WTC11 (cell line): ENCODE results near the gene TMEM95. TPM values are rescaled to one million over a fixed set of nuclear protein-coding genes. Genes with fewer than 3 reads are reported as not detected.
"Not testable (repeated sequence)": the region's sequence is repeated elsewhere in the genome, so short reads cannot be mapped to it uniquely, and the experiment has no call there.

Source experiments
- ATAC-seq: fragments of 200-7000 bp; cut with Tn5 transposase; 2 replicates; pipeline ENCODE4 v1.10.0; 2021; ENCODE audit warnings: mild to moderate bottlenecking, moderate library complexity
- CTCF ChIA-PET: fragments of 300-600 bp; sonication (Branson Sonifier 250); formaldehyde crosslinking; loops from one replicate; lab custom pipeline; 2021; ENCODE audit warnings: antibody characterized with exemption; lab: Charles Lee
- POLR2A ChIA-PET: fragments of 350-600 bp; sonication (Branson Sonifier 250); formaldehyde crosslinking; loops from one replicate; lab custom pipeline; 2021; ENCODE audit warnings: antibody characterized with exemption; lab: Charles Lee
- DNase-seq: peaks from one replicate; pipeline ENCODE4 v3.0.0; 2021; ENCODE audit warnings: low spot score
- H3K27ac Mint-ChIP-seq: 2 replicates; pipeline ENCODE4 v1.8.0; 2021; ENCODE audit warnings: mixed read lengths
- H3K27me3 Mint-ChIP-seq: 2 replicates; pipeline ENCODE4 v1.8.0; 2021; ENCODE audit warnings: low read depth, mild to moderate bottlenecking, moderate library complexity, mixed read lengths
- H3K36me3 Mint-ChIP-seq: 2 replicates; pipeline ENCODE4 v1.8.0; 2021; ENCODE audit warnings: mixed read lengths
- H3K4me1 Mint-ChIP-seq: 2 replicates; pipeline ENCODE4 v1.8.0; 2022; ENCODE audit warnings: mixed read lengths
- H3K4me3 Mint-ChIP-seq: 2 replicates; pipeline ENCODE4 v1.8.0; 2021; ENCODE audit warnings: mild to moderate bottlenecking, moderate library complexity, mixed read lengths
- H3K9me3 Mint-ChIP-seq: 2 replicates; pipeline ENCODE4 v1.8.0; 2021; ENCODE audit warnings: mixed read lengths
- AFF4 ChIP-seq: sonication (generic); formaldehyde crosslinking; IDR thresholded peaks from 2 replicates; pipeline ENCODE4 v1.8.1; 2023; ENCODE audit warnings: mild to moderate bottlenecking, missing genetic modification reagents, borderline replicate concordance
- ATF2 ChIP-seq: sonication (generic); formaldehyde crosslinking; IDR thresholded peaks from 2 replicates; pipeline ENCODE4 v1.8.1; 2022; ENCODE audit warnings: low read depth, missing genetic modification reagents, borderline replicate concordance
- ETV6 ChIP-seq: sonication (generic); formaldehyde crosslinking; IDR thresholded peaks from 2 replicates; pipeline ENCODE4 v1.8.1; 2022; ENCODE audit warnings: mild to moderate bottlenecking, missing genetic modification reagents
- PREB ChIP-seq: sonication (generic); formaldehyde crosslinking; IDR thresholded peaks from 2 replicates; pipeline ENCODE4 v1.8.1; 2022; ENCODE audit warnings: mild to moderate bottlenecking, missing genetic modification reagents, moderate library complexity, borderline replicate concordance
- TEAD1 ChIP-seq: sonication (generic); formaldehyde crosslinking; IDR thresholded peaks from 2 replicates; pipeline ENCODE4 v1.8.0; 2022; ENCODE audit warnings: mild to moderate bottlenecking, missing genetic modification reagents
- USF1 ChIP-seq: sonication (generic); formaldehyde crosslinking; IDR thresholded peaks from 2 replicates; pipeline ENCODE4 v1.8.0; 2022; ENCODE audit warnings: mild to moderate bottlenecking, missing genetic modification reagents
- ZNF121 ChIP-seq: sonication (generic); formaldehyde crosslinking; IDR thresholded peaks from 2 replicates; pipeline ENCODE4 v1.8.0; 2023; ENCODE audit warnings: missing genetic modification reagents
- ZNF232 ChIP-seq: sonication (generic); formaldehyde crosslinking; IDR thresholded peaks from 2 replicates; pipeline ENCODE4 v1.8.0; 2022; ENCODE audit warnings: mild to moderate bottlenecking, missing genetic modification reagents
- total RNA-seq: library from RNA; stranded (reverse); gene quantifications from 3 replicates; pipeline ENCODE4 v1.2.3, GENCODE V29; 2021

The TMEM95 gene
- total RNA-seq, 1 experiment from 2014 or later: not detected

- H3K4me1 Mint-ChIP-seq: peaks cover 29% of the 10 kb centered on the region
- not testable (repeated sequence) for H3K9me3 Mint-ChIP-seq, ATAC-seq, H3K36me3 Mint-ChIP-seq, H3K27ac Mint-ChIP-seq, DNase-seq, H3K4me3 Mint-ChIP-seq, H3K27me3 Mint-ChIP-seq
- ChIA-PET POLR2A (interaction anchor here (0.5 kb wide), 1 partner anchor 167 kb away, joined by 5 read pairs; no protein-coding TSS in a partner anchor), CTCF (interaction anchor here (0.8 to 1.6 kb wide), 2 partner anchors 10 to 194 kb away, joined by 3 to 4 read pairs; no protein-coding TSS in a partner anchor)
Observed at GRCh38 chr17:7365963-7366362, 11.0 kb downstream of the TMEM95 start.

GRCh38 chr17:7367083-7367482 is 12.1 kb downstream of the TMEM95 start:
- Mint-ChIP-seq H3K4me3 (no peak overlapping the region), H3K27ac (0 out of 2 replicates have a peak overlapping the region, but pooled peaks have one; percentile 19), H3K4me1 (peaks cover 29% of the 10 kb centered on the region), H3K9me3 (no peaks in the 10 kb centered on the region), H3K36me3 (no peaks in the 10 kb centered on the region), H3K27me3 (peaks cover 4% of the 10 kb centered on the region)
- CTCF ChIA-PET: interaction anchor here (0.7 to 2.2 kb wide), 5 partner anchors 11 to 194 kb away, joined by 3 to 9 read pairs (median 6); no protein-coding TSS in a partner anchor
- DNase-seq (no peak), ATAC-seq (peak; percentile 74)
- TF ChIP-seq AFF4 (CRISPR knock-in tag) (no peak), ZNF232 (CRISPR knock-in tag) (no peak), PREB (CRISPR knock-in tag) (no peak), TEAD1 (CRISPR knock-in tag) (no peak), USF1 (CRISPR knock-in tag) (no peak)
- POLR2A ChIA-PET: no interaction called here

- Mint-ChIP-seq H3K4me3 (no peak overlapping the region), H3K36me3 (no peaks in the 10 kb centered on the region)
- POLR2A ChIA-PET: interaction anchor here (0.6 to 1.4 kb wide), 3 partner anchors 13 to 32 kb away, joined by 3 to 4 read pairs (median 3); partner anchors contain the start of genes TMEM95 and TNK1
- CTCF ChIA-PET: interaction anchor here (0.6 to 2.3 kb wide), 15 partner anchors 12 to 193 kb away, joined by 3 to 22 read pairs (median 4); partner anchors contain the start of genes PLSCR3 and TNK1
- no peak for DNase-seq
- no peak for TF ChIP-seq ATF2 (CRISPR knock-in tag)
- TF ChIP-seq, all 79 proteins: peak for 0
- Mint-ChIP-seq H3K9me3 (no peaks in the 10 kb centered on the region), H3K4me1 (peaks cover 29% of the 10 kb centered on the region), H3K27me3 (peaks cover 4% of the 10 kb centered on the region), H3K27ac (peak overlapping the region; percentile 89)
- ATAC-seq: peak; percentile 38
Observed at GRCh38 chr17:7367918-7368598, 13.1 kb downstream of the TMEM95 start.

GRCh38 chr17:7368599-7368994 is 13.6 kb downstream of the TMEM95 start:
- not testable (repeated sequence) for H3K36me3 Mint-ChIP-seq, H3K4me3 Mint-ChIP-seq, DNase-seq, H3K9me3 Mint-ChIP-seq, H3K27me3 Mint-ChIP-seq
- peak overlapping the region; percentile 89; the same call in 1 of the 2 replicates for H3K27ac Mint-ChIP-seq
- H3K4me1 Mint-ChIP-seq: peaks cover 29% of the 10 kb centered on the region
- peak; percentile 43 for ATAC-seq
- ChIA-PET POLR2A (interaction anchor here (0.9 to 1.4 kb wide), 2 partner anchors 12 to 14 kb away, joined by 3 to 4 read pairs; partner anchors contain the start of genes TMEM95 and TNK1), CTCF (interaction anchor here (0.7 to 2.3 kb wide), 15 partner anchors 12 to 192 kb away, joined by 3 to 22 read pairs (median 4); partner anchors contain the start of genes PLSCR3 and TNK1)
- TF ChIP-seq ZNF121 (CRISPR knock-in tag) (peak; percentile 90), ETV6 (CRISPR knock-in tag) (peak; percentile 76; the same call in 1 of the 2 replicates)
